Prostate gland (tissue), 2 donors: ENCODE results near the gene PTPRS.

ENCODE experiments used
- POLR2AphosphoS5 ChIP-seq: sonication (generic); formaldehyde crosslinking; IDR thresholded peaks from one replicate; pipeline ENCODE4 v1.6.1; 2017; ENCODE audit warnings: antibody characterized with exemption
- TF ChIP-seq, protein P1 (sequence below), 4 experiments: fragments of 200-600 bp in 2 of 4; fragments of 450-650 bp in 2 of 4; sonication (generic) in 2 of 4; IDR thresholded peaks; 1 replicate in 3 of 4; 2 replicates in 1 of 4; pipeline ENCODE4 v1.5.1; 2016 to 2019; ENCODE audit warnings: antibody characterized with exemption in 4 of 4, mild to moderate bottlenecking in 2 of 4, moderate library complexity in 2 of 4

DNA sequence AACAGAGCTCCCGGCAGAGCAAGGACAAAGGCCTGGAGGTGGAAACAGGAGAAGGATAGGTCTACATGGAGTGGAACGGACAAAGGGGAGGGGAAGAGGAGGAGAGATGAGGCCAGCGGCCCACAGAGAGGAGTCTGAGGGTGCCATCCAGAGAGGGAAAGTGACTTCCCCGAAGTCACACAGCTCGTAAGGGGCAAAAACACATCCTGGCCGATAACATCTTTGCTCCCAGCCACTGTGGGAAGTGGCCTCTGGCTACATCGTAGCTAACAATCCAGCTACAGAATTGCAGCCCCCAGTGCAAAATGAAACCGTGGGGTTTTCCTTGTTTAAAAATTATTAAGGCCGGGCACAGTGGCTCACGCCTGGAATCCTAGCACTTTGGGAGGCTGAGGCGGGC is 11.5 kb downstream of the PTPRS start:
- TF ChIP-seq, protein P1, sequence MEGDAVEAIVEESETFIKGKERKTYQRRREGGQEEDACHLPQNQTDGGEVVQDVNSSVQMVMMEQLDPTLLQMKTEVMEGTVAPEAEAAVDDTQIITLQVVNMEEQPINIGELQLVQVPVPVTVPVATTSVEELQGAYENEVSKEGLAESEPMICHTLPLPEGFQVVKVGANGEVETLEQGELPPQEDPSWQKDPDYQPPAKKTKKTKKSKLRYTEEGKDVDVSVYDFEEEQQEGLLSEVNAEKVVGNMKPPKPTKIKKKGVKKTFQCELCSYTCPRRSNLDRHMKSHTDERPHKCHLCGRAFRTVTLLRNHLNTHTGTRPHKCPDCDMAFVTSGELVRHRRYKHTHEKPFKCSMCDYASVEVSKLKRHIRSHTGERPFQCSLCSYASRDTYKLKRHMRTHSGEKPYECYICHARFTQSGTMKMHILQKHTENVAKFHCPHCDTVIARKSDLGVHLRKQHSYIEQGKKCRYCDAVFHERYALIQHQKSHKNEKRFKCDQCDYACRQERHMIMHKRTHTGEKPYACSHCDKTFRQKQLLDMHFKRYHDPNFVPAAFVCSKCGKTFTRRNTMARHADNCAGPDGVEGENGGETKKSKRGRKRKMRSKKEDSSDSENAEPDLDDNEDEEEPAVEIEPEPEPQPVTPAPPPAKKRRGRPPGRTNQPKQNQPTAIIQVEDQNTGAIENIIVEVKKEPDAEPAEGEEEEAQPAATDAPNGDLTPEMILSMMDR (IDR thresholded peaks at IDR 0.05), result no peak
- TF ChIP-seq POLR2AphosphoS5, result no peak
